Midbrain (tissue), 1 donor: ENCODE results near the gene ADAM33.

ENCODE experiments used
- DNase-seq: peaks from one replicate; lab custom pipeline; 2025; lab: John Stamatoyannopoulos, UW

The ADAM33 gene, protein sequence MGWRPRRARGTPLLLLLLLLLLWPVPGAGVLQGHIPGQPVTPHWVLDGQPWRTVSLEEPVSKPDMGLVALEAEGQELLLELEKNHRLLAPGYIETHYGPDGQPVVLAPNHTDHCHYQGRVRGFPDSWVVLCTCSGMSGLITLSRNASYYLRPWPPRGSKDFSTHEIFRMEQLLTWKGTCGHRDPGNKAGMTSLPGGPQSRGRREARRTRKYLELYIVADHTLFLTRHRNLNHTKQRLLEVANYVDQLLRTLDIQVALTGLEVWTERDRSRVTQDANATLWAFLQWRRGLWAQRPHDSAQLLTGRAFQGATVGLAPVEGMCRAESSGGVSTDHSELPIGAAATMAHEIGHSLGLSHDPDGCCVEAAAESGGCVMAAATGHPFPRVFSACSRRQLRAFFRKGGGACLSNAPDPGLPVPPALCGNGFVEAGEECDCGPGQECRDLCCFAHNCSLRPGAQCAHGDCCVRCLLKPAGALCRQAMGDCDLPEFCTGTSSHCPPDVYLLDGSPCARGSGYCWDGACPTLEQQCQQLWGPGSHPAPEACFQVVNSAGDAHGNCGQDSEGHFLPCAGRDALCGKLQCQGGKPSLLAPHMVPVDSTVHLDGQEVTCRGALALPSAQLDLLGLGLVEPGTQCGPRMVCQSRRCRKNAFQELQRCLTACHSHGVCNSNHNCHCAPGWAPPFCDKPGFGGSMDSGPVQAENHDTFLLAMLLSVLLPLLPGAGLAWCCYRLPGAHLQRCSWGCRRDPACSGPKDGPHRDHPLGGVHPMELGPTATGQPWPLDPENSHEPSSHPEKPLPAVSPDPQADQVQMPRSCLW

DNA sequence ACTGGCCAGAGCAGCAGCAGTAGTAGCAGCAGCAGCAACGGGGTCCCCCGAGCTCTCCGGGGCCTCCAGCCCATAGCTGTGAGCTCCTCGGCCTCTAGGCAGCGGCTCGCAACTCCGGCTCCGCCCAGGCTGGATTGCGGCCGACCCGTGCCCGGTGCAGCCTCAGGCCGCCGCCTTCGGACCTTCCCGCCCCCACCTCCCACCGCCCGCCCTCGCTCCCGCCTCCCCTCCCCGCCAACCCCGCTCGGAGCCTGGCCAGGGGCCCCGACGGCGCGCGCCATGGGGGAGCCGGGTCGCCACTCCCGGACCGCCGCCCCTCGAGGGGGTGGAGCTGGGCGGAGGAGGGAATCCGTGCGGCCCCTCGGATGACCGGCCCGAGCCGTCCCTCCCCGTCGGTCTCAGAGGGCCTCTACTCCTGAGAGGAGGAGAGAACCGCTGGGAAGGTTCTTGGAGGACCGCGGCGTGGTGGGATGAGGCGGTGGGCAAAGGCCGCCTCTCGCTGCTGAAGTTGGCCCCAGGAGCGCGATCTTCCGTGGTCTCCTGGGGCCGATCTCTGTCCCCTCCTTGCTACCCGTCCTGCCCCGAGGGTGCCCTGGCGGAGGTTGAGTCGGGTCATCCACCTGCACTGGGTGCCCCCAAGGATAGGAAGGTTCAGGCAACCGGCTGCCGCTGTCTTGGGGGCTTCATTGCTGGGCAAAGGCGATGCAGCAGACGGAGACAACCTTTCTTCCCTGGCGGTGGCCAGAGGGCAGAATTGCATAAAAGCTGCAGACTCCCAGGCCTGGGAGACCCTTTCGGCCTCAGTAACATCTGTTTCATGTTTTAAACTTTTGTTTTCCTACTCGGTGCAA is at the start of gene ADAM33:
TSS of gene ADAM33 (minus strand) at position 80 of the 851 bp plus-strand sequence. CDS start at position 74, 6 bp downstream.
- no peak for DNase-seq

DNA sequence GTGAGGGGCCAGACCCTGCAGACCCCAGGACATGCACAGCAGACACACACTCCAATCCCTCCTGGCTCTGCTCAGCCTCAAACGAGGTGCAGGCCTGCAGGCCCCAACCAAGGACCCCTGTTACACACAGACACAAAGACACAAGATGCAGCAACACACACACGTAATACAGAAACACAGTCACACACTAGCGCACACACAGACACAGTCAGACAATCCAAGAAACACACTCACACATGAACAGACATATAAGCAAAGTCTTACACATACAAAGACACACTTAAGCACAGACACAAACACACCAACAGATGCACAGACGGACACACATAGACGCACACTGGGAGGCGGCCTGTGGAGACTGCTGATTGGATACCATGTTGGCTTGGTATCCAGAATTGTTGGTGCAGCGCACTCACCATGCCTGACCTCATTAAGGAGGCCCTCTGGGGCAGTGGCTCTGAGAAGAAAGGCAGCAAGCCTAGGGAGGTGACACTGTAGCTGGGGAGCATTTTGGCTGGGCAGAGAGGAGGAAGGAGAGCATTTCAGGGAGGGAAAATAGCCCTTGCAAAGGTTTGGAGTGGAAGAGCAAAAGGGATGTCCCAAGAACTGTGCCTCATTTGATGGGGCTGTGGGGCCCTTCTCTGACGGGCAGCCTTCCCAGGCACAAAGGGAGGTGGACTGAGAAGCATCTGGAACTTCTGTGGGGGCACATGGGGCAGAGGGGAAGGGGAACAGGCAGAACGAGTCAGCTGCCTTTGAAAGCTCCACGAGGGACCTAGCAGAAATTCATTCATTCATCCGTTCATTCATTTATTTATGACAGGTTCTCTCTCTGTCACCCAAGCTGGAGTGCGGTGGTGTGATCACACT is 49.2 kb upstream of the ADAM33 start:
- DNase-seq, result no peak

DNA sequence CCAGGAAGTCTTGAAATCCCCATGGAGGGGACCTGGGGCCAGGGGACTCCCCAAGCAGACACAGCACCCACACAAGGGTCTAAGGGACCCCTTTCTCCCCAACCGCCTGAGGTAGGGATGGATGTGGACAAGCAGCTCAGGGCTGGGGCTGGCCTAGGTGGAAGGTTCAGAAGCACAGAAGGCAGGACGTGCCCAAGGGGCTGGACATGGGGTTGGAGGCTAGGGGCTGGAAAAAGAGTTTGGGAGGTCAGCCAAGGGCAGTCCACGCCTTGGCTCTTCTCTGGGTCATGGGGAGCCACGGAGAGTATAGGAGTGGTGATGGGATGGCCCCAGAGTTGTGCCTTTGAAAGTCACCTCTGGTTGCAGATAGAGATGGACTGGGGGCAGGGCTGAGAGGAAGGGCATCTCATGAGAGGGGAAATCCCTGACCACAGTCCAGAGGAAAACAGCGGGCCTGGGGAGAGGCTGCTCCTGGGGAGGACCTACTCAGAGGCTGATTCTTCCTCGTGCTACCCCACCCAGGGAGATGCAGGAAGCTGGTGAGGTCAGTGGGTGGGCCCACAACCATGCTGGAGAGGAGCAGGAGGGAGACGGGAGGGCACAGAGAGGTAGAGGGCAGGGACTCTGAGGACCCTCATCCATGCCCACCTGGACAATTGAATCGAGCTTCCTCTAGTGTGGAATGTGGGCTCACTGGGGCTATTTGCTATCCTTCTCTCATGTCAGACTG is 48.2 kb upstream of the ADAM33 start:
- no peak for DNase-seq

DNA sequence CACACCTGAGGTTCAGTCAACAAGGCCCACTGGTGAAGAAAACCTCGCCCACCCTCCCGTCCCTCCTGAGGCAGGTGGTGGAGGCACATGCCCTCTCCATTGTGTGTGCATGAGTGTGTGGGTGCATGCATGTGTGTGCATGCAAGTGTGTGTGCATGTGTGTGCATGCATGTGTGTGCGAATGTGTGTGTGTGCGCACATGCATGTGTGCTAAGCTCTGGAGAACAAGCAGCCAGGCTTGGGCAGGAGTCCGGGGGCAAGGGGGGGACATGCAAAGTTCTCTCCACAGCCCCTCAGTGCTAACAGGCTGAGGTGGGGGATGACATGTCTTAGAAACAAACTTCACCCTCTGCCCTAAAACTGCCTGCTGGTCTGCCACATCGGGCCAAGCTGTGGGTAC is 47.6 kb upstream of the ADAM33 start:
- no peak for DNase-seq

DNA sequence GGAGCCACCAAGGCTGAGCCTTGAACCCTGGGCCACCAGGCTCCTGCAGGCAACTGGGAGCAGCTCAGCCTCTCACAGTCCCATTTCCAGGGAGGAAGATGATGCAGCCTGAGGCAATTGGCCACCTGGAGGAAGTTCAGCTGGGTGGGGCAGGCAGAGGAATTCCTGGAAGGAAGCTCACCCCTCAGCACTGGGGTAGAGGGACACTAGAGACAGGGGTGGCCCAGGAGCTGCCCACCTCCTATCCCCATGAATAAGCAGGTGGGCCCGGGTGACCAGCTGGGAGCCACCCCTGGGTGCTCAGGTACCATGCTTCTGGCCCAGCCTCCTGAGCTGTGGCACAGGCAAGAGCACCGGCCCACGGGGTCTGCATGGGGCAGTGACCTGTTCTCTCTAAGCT is 47.1 kb upstream of the ADAM33 start:
- no peak for DNase-seq

DNA sequence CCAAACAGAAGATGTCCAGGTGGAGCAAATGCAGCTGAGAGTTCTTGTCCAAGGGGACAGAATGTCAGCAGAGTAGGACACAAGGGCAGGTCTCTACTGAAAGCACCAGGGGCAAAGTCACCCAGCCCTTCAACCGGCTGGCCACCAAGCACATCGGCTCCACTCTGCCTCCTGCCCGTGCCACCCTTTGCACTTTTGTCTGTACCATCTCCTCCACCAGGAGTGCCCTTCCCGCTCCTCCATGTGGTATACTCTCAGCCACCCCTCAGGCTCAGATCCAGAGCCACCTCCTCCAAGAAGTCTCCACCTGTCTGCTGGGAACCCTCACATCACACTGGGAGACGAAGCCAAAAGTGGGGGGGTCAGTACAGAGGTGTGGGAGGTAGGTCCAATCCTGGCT is 46.5 kb upstream of the ADAM33 start:
- DNase-seq, result no peak

DNA sequence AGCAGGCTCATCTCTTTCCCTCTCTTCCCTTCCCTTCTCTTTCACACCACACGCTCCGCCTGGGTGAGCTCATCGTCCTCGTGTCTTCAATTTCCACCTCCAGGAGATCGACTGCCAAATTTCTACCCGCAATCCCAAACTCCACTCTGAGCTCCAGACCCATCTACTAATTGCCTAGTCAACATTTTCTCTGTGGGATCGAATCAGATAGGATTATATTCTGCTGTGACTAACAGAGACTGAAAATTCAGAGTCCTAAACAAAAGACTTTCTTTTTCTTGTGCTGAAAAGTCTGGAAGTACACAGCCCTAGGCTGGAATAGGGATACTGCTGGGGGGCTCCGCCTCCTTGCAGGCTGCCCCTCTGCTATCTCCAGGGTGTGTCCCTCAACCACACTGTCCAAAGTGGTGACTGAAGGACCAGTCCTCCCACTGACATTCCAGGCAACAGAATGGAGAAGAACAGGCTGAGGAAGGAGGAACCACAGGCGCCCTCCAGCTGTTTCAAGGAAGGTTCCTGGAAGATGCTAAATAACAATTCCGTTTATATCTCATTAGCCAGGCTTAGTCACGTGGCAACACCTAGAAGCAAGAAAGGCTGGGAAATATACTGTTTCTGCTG is 45.7 kb upstream of the ADAM33 start:
- DNase-seq, result no peak

DNA sequence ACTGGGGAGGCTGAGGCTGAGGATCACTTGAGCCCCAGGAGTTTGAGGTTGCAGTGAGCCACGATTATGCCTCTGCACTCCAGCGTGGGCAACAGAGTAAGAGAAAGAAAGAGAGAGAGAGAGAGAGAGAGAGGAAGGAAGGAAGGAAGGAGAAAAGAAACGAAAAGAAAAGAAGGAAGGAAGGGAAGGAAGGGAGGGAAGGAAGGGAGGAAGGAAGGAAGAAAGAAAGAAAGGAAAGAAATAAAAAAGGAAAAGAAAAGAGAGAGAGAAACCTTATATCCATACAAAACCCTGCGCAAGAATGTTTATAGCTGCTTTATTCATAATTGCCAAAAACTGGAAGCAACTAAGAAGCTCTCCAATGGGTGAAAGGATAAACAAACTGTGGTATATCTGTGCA is 42.5 kb upstream of the ADAM33 start:
- no peak for DNase-seq

DNA sequence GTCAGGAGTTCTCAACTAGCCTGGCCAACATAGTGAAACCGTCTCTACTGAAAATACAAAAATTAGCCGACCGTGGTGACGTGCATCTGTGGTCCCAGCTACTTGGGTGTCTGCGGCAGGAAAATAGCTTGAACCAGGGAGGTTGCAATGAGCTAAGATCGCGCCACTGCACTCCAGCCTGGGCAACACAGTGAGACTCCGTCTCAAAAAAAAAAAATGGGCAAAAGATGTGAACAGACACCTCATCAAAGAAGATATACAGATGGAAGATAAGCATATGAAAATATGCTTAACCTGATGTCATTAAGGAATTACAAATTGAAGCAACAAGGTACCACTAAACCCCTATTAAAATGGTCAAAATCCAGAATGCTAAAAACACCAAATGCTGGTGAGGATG is 41.5 kb upstream of the ADAM33 start:
- no peak for DNase-seq

DNA sequence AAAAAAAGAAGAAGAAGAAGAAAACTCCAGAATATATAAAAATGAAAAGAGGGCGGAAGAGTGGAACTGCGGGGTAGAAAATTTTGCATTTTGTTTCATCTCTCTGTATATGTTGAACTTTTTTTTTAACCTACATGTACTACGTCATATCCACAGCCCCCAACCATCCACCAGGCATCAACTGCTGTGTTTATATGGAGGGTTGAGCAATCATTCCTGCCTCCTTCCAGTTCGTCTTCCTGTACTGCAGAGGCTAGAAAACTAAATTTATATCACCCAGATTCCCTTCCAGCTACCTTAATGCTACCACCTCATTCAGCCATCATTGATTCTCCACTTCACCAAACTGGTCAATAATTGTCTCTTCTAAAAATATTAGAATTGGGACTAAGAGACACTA is 40.1 kb upstream of the ADAM33 start:
- DNase-seq, result no peak

DNA sequence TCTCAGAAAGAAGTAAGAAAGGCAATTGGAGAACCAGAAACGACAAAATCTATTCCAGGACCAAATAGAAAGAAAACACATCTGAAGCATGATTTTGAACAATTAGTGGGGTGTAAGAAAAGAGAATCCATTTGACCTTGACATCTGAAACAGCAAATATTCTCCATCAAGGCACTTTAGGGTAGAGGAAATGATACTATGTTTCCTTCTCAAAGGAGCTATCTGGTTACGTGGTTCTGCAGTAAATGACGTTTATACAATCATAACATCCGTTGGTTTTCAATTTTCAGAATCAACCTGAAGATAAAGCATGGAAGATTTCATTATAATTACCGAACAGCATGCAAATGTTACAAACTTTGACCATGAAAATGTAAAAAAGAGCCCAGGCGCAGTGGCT is 38.8 kb upstream of the ADAM33 start:
- no peak for DNase-seq

DNA sequence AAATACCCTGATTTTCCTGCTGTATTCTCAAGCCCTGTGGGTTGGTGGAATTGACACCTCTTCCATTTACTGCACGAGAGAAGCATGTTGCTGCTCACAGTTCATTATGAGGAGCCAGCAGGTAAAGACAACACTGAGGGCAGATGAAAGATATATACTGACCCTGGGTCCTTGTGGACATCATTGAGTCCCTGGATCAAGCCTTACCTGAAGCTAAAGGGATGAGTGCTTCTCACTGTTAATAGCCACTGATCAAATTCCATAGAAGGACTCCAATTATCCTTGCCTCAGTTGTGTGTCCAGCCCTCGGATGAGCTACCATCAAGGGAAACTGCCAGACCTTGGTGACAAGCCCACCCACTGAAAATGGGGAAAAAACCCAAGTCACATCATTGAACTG is 38.3 kb upstream of the ADAM33 start:
- DNase-seq, result no peak

DNA sequence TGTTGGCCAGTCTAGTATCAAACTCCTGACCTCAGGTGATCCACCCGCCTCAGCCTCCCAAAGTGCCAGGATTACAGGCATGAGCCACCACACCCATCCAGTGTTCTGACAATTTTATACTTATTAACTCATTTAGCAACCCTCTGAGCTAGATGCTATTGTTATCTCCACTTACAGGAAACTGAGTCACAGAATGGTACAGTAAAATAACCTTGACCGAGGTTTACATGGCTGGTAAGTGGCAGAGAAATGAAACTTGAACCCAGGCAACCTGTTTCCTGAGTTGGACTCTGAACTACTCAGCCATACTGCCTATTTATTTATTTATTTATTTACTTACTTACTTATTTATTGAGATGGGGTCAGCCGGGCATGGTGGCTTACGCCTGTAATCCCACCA is 37.2 kb upstream of the ADAM33 start:
- no peak for DNase-seq

DNA sequence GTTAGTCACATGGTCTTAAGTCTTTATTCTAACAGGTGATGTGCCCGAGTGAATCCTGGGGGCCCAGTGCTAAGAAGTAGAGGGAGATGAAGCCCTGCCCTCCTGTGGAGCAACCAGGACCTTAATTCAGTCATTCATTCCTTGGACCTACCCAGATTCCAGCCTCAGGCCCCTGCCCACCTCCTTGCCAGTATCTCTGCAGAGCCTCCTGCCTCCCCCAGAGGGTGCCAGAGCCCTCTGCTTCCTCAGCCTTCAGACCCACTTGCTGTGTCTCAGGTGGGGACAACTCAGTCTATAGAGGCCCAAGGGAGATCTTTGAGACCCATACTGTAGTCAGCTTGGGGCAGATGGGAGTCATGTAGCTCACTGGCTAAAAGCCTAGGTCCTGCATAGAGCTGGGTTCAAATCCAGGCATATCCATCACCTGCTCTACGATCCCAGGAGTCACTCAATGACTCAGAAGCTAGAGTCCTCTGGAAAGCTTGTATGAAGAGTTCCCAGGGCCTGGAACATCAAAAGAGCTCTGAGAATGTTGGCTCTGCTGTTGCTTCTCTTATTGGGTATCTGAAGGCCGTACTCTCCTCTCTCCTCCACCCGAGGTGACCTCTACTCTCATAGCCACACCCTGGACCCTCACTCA is 34.5 kb upstream of the ADAM33 start:
- DNase-seq, result no peak

DNA sequence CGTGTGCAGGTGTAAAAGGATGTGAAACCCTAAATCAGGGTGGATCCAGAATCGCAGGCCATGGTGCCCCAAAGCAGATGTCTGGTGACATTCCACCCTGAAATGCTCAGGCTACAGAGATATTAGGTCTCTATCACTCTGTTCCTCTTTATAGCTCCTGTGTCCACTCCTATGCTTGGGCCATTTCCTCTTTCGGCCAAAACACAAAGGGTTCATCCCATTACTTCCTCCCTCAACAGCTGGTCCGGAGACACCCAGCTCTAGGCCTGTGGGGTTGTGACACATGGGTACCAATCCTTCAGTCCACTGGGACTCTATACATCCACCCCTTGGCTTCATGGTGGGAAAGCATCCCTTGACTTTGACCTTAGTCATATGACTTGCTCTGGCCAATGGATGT is 32.3 kb upstream of the ADAM33 start:
- peak; percentile 21 for DNase-seq

DNA sequence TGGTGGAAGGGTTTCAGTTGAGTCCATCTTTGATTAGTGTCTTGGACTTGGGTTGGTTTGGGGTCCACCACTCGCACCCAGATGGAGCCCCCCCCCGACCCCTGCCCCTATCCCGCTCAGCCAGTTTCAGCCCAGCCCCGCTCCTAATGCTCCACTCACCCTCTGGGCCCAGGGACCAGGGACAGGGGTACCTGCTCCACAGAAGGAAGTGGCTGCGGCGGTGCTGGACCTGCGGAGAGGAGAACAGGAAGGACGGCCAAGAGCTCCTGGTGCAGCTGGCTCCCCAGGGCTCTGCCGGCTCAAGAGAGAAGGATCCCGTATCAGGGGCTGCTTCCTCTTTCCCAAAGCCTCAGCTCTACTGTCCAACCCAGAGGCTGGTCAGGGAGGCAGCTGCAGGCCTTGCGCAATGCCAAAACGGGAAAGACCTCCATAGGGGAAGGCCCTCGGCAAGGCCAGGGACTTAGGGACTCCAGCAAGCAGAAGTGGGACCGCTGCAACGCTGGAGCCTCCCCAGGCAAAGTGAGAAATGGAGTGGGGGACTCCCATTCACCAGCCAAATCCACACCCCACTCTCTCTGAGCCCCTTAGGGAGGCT is 30.6 kb upstream of the ADAM33 start, which contains the start of gene SIGLEC1:
TSS of gene SIGLEC1 (minus strand) at position 322 of the 595 bp plus-strand sequence. CDS start 5,472 bp downstream, outside the sequence.
- peak; percentile 39 for DNase-seq

DNA sequence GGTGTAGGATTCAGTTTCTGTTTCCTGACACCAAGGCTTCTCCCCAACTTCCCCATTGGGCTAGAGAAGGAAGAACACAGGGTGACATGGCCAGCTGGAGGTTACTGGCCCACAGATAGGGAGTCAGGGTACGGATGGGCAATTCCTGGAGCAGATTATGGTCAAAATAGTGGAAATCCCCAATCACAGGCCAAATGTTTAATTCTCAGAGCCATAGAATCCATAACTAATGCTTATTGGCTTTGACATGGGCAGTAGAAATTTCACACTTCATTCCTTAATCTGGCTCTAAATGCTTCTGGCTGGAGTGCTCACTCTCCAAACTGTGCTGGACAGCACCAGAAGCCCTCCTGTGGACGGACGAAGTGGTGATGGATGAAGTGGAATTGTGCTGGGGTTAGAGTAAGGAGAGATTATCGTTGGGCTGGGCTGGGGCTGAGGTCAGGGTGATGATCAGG is 29.7 kb upstream of the ADAM33 start:
- DNase-seq, result no peak

DNA sequence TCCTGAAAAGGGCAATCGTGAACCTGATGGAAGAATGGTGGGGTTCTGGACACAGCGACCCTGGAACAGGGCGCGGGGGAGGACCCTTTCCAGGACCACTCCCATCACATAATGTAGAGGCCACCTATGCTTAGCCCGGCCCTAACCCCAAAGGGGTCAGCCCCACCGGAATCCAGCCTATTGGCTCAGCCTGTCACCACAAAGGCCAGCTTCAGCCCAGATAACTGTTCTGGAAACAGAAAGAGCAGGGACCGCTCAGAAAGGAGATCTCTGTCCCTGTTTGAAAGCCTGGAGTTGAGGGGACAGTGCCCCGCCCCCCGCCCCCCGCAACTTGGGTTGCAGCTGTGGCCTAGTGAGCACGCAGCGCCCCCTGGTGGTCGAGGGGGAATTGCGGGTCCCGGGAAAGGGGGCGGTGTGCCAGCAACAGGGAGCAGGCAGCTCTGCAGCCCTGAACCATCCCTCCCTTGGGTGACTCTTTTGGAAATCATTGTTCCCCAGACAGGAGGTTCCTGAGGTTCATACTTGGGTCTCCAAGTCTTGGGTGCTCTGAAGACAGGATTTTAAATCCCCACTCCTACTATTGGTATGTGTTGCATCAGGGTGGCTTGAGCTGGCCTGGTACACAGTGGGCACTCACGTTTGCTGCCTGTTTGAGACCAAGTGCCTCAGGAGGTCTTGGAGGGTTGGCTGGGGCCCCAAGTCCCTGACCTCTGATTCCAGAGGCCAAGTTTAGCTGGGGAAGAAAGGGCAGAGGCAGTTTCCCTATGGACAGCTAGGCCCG is 29.1 kb upstream of the ADAM33 start:
- peak; percentile 73 for DNase-seq
